Measurements from ENCODE around the gene EXOC4.
"Not testable (repeated sequence)": the region's sequence is repeated elsewhere in the genome, so short reads cannot be mapped to it uniquely, and the experiment has no call there.

Gene EXOC4

GRCh38 chr7:133635541-133635940, 382.7 kb downstream of the EXOC4 start:
- Histone ChIP-seq H3K36me3 (ENCODE audit: control insufficient read depth, insufficient read depth, low read length) (no peaks in the 10 kb centered on the region), H3K9me3 (ENCODE audit: control insufficient read depth, low read length) (no peaks in the 10 kb centered on the region), H3K4me1 (ENCODE audit: control insufficient read depth, insufficient read depth, low read length, poor library complexity, severe bottlenecking) (no peaks in the 10 kb centered on the region), H3K27ac (ENCODE audit: low read depth, low read length, severe bottlenecking) (no peak overlapping the region), H3K4me3 (ENCODE audit: extremely low read depth, insufficient read depth, low read length, poor library complexity, severe bottlenecking) (no peak overlapping the region)
- 88 to 100% methylated on average over 1 of the region's 1 CpG for WGBS, 2 experiments (ENCODE audit: insufficient coverage in 2 of 2)

- WGBS, 2 experiments (ENCODE audit: insufficient coverage in 2 of 2) = 91 to 100% methylated on average over 1 to 2 of the region's 5 CpGs
- no peak overlapping the region for H3K27ac ChIP-seq (ENCODE audit: low read depth, low read length, severe bottlenecking)
- no peak overlapping the region for H3K4me3 ChIP-seq (ENCODE audit: extremely low read depth, insufficient read depth, low read length, poor library complexity, severe bottlenecking)
- no peaks in the 10 kb centered on the region for H3K4me1 ChIP-seq (ENCODE audit: control insufficient read depth, insufficient read depth, low read length, poor library complexity, severe bottlenecking)
- H3K36me3 ChIP-seq (ENCODE audit: control insufficient read depth, insufficient read depth, low read length) = no peaks in the 10 kb centered on the region
- H3K9me3 ChIP-seq (ENCODE audit: control insufficient read depth, low read length) = no peaks in the 10 kb centered on the region
Measured at GRCh38 chr7:133638857-133639256, 386.0 kb downstream of the EXOC4 start.

GRCh38 chr7:133641436-133641835, 388.6 kb downstream of the EXOC4 start:
- WGBS, 2 experiments (ENCODE audit: insufficient coverage in 2 of 2) = no CpG with 5 or more reads among the region's 2 CpGs

GRCh38 chr7:133642907-133643306, 390.0 kb downstream of the EXOC4 start:
- 83% methylated on average over 1 of the region's 2 CpGs; no CpG with 5 or more reads in 1 of the 2 experiments for WGBS, 2 experiments (ENCODE audit: insufficient coverage in 2 of 2)

More at GRCh38 chr7:133641436-133641835, 388.6 kb downstream of the EXOC4 start:
- H3K4me1 ChIP-seq (ENCODE audit: control insufficient read depth, insufficient read depth, low read length, poor library complexity, severe bottlenecking) = no peaks in the 10 kb centered on the region
- no peak overlapping the region for H3K27ac ChIP-seq (ENCODE audit: low read depth, low read length, severe bottlenecking)
- H3K9me3 ChIP-seq (ENCODE audit: control insufficient read depth, low read length) = no peaks in the 10 kb centered on the region
- H3K36me3 ChIP-seq (ENCODE audit: control insufficient read depth, insufficient read depth, low read length) = no peaks in the 10 kb centered on the region
- H3K4me3 ChIP-seq (ENCODE audit: extremely low read depth, insufficient read depth, low read length, poor library complexity, severe bottlenecking) = no peak overlapping the region

GRCh38 chr7:133643652-133644051, 390.8 kb downstream of the EXOC4 start:
- H3K4me1 ChIP-seq (ENCODE audit: control insufficient read depth, insufficient read depth, low read length, poor library complexity, severe bottlenecking); H3K4me3 ChIP-seq (ENCODE audit: extremely low read depth, insufficient read depth, low read length, poor library complexity, severe bottlenecking); H3K9me3 ChIP-seq (ENCODE audit: control insufficient read depth, low read length); H3K36me3 ChIP-seq (ENCODE audit: control insufficient read depth, insufficient read depth, low read length); H3K27ac ChIP-seq (ENCODE audit: low read depth, low read length, severe bottlenecking): not testable (repeated sequence)
- 54 to 62% methylated on average over 3 to 4 of the region's 5 CpGs for WGBS, 2 experiments (ENCODE audit: insufficient coverage in 2 of 2)

More at GRCh38 chr7:133642907-133643306, 390.0 kb downstream of the EXOC4 start:
- Histone ChIP-seq H3K27ac (ENCODE audit: low read depth, low read length, severe bottlenecking) (no peak overlapping the region), H3K4me3 (ENCODE audit: extremely low read depth, insufficient read depth, low read length, poor library complexity, severe bottlenecking) (no peak overlapping the region), H3K4me1 (ENCODE audit: control insufficient read depth, insufficient read depth, low read length, poor library complexity, severe bottlenecking) (no peaks in the 10 kb centered on the region), H3K36me3 (ENCODE audit: control insufficient read depth, insufficient read depth, low read length) (no peaks in the 10 kb centered on the region), H3K9me3 (ENCODE audit: control insufficient read depth, low read length) (no peaks in the 10 kb centered on the region)

- Histone ChIP-seq H3K4me3 (ENCODE audit: extremely low read depth, insufficient read depth, low read length, poor library complexity, severe bottlenecking) (no peak overlapping the region), H3K9me3 (ENCODE audit: control insufficient read depth, low read length) (no peaks in the 10 kb centered on the region), H3K4me1 (ENCODE audit: control insufficient read depth, insufficient read depth, low read length, poor library complexity, severe bottlenecking) (no peaks in the 10 kb centered on the region), H3K27ac (ENCODE audit: low read depth, low read length, severe bottlenecking) (no peak overlapping the region), H3K36me3 (ENCODE audit: control insufficient read depth, insufficient read depth, low read length) (no peaks in the 10 kb centered on the region)
- WGBS, 2 experiments (ENCODE audit: insufficient coverage in 2 of 2) = no CpG with 5 or more reads among the region's 2 CpGs
Measured at GRCh38 chr7:133645884-133646391, 393.1 kb downstream of the EXOC4 start.

GRCh38 chr7:133646472-133647315, 393.8 kb downstream of the EXOC4 start:
- no peak overlapping the region for H3K4me3 ChIP-seq (ENCODE audit: extremely low read depth, insufficient read depth, low read length, poor library complexity, severe bottlenecking)
- no peaks in the 10 kb centered on the region for H3K36me3 ChIP-seq (ENCODE audit: control insufficient read depth, insufficient read depth, low read length)
- no peak overlapping the region for H3K27ac ChIP-seq (ENCODE audit: low read depth, low read length, severe bottlenecking)
- H3K4me1 ChIP-seq (ENCODE audit: control insufficient read depth, insufficient read depth, low read length, poor library complexity, severe bottlenecking) = no peaks in the 10 kb centered on the region
- no peaks in the 10 kb centered on the region for H3K9me3 ChIP-seq (ENCODE audit: control insufficient read depth, low read length)
- 92 to 96% methylated on average over 3 to 6 of the region's 7 CpGs for WGBS, 2 experiments (ENCODE audit: insufficient coverage in 2 of 2)

- H3K4me1 ChIP-seq (ENCODE audit: control insufficient read depth, insufficient read depth, low read length, poor library complexity, severe bottlenecking) = no peaks in the 10 kb centered on the region
- H3K4me3 ChIP-seq (ENCODE audit: extremely low read depth, insufficient read depth, low read length, poor library complexity, severe bottlenecking) = no peak overlapping the region
- H3K27ac ChIP-seq (ENCODE audit: low read depth, low read length, severe bottlenecking) = no peak overlapping the region
- H3K9me3 ChIP-seq (ENCODE audit: control insufficient read depth, low read length) = no peaks in the 10 kb centered on the region
- H3K36me3 ChIP-seq (ENCODE audit: control insufficient read depth, insufficient read depth, low read length) = no peaks in the 10 kb centered on the region
- WGBS, 2 experiments (ENCODE audit: insufficient coverage in 2 of 2) = no CpG with 5 or more reads among the region's 1 CpG
Measured at GRCh38 chr7:133649593-133649992, 396.7 kb downstream of the EXOC4 start.

GRCh38 chr7:133650069-133650468, 397.2 kb downstream of the EXOC4 start:
- 67 to 100% methylated on average over 1 of the region's 3 CpGs for WGBS, 2 experiments (ENCODE audit: insufficient coverage in 2 of 2)
- H3K9me3 ChIP-seq (ENCODE audit: control insufficient read depth, low read length) = no peaks in the 10 kb centered on the region

GRCh38 chr7:133650487-133651300, 397.8 kb downstream of the EXOC4 start:
- H3K4me3 ChIP-seq (ENCODE audit: extremely low read depth, insufficient read depth, low read length, poor library complexity, severe bottlenecking) = no peak overlapping the region
- H3K9me3 ChIP-seq (ENCODE audit: control insufficient read depth, low read length) = no peaks in the 10 kb centered on the region
- H3K27ac ChIP-seq (ENCODE audit: low read depth, low read length, severe bottlenecking) = no peak overlapping the region
- no peaks in the 10 kb centered on the region for H3K4me1 ChIP-seq (ENCODE audit: control insufficient read depth, insufficient read depth, low read length, poor library complexity, severe bottlenecking)
- no CpG with 5 or more reads among the region's 5 CpGs for WGBS, 2 experiments (ENCODE audit: insufficient coverage in 2 of 2)
- no peaks in the 10 kb centered on the region for H3K36me3 ChIP-seq (ENCODE audit: control insufficient read depth, insufficient read depth, low read length)

More at GRCh38 chr7:133650069-133650468, 397.2 kb downstream of the EXOC4 start:
- no peak overlapping the region for H3K27ac ChIP-seq (ENCODE audit: low read depth, low read length, severe bottlenecking)
- no peaks in the 10 kb centered on the region for H3K4me1 ChIP-seq (ENCODE audit: control insufficient read depth, insufficient read depth, low read length, poor library complexity, severe bottlenecking)
- H3K36me3 ChIP-seq (ENCODE audit: control insufficient read depth, insufficient read depth, low read length) = no peaks in the 10 kb centered on the region
- no peak overlapping the region for H3K4me3 ChIP-seq (ENCODE audit: extremely low read depth, insufficient read depth, low read length, poor library complexity, severe bottlenecking)
